HepG2 (cell line): Measurements from ENCODE around the gene CACNA1F. TPM values are rescaled to one million over a fixed set of nuclear protein-coding genes. Genes with fewer than 3 reads are reported as not detected.

Source experiments
- BRCA1 ChIP-seq: sonication (generic); formaldehyde crosslinking; IDR thresholded peaks from 2 replicates; pipeline ENCODE4 v1.4.0; 2020; ENCODE audit warnings: missing genetic modification reagents
- CENPX ChIP-seq: sonication (generic); formaldehyde crosslinking; IDR thresholded peaks from 2 replicates; pipeline ENCODE4 v1.9.0; 2021; ENCODE audit warnings: mild to moderate bottlenecking, missing genetic modification reagents, moderate library complexity
- CHD2 ChIP-seq: IDR thresholded peaks from 2 replicates; pipeline ENCODE4 v1.6.1; 2011; ENCODE audit warnings: low read depth, low read length, improper control_type of control experiment
- CHD4 ChIP-seq: fragments of 200-600 bp; sonication (generic); IDR thresholded peaks from 2 replicates; pipeline ENCODE4 v1.7.0; 2017; ENCODE audit warnings: mild to moderate bottlenecking, low read length, borderline replicate concordance
- HNF1A ChIP-seq, 2 experiments: sonication (generic) in 1 of 2; formaldehyde crosslinking in 1 of 2; IDR thresholded peaks; 2 replicates each; pipeline versions ENCODE4 v1.4.0 to v1.6.1; 2016 to 2020; ENCODE audit warnings: borderline replicate concordance in 1 of 2, low read depth in 1 of 2, mild to moderate bottlenecking in 1 of 2, missing genetic modification reagents in 1 of 2
- HNRNPLL ChIP-seq: fragments of 200-400 bp; formaldehyde crosslinking; IDR thresholded peaks from 2 replicates; pipeline ENCODE4 v1.6.1; 2017; ENCODE audit warnings: mild to moderate bottlenecking, low read depth, low read length; ENCODE audit not compliant: poor library complexity, severe bottlenecking
- KLF15 ChIP-seq: sonication (generic); formaldehyde crosslinking; IDR thresholded peaks from 2 replicates; pipeline ENCODE4 v1.8.1; 2023; ENCODE audit warnings: borderline replicate concordance, mild to moderate bottlenecking, inconsistent platforms, missing genetic modification reagents, mixed read lengths
- MNT ChIP-seq: fragments of 450-650 bp; IDR thresholded peaks from 2 replicates; pipeline ENCODE4 v1.6.1; 2016
- NR3C1 ChIP-seq: sonication (generic); formaldehyde crosslinking; IDR thresholded peaks from 2 replicates; pipeline ENCODE4 v1.4.0; 2020; ENCODE audit warnings: missing genetic modification reagents
- PATZ1 ChIP-seq: sonication (generic); formaldehyde crosslinking; IDR thresholded peaks from 2 replicates; pipeline ENCODE4 v1.4.0; 2020; ENCODE audit warnings: missing genetic modification reagents
- SALL2 ChIP-seq: sonication (generic); formaldehyde crosslinking; IDR thresholded peaks from 2 replicates; pipeline ENCODE4 v1.8.1; 2023; ENCODE audit warnings: mild to moderate bottlenecking, missing genetic modification reagents, inconsistent platforms
- SKI ChIP-seq: fragments of 450-650 bp; IDR thresholded peaks from one replicate; pipeline ENCODE4 v1.6.1; 2018; ENCODE audit warnings: mild to moderate bottlenecking; ENCODE audit not compliant: partially characterized antibody
- SMAD1 ChIP-seq: sonication (generic); formaldehyde crosslinking; IDR thresholded peaks from 2 replicates; pipeline ENCODE4 v1.4.0; 2020; ENCODE audit warnings: missing genetic modification reagents, low read depth, mild to moderate bottlenecking, borderline replicate concordance
- ZFY ChIP-seq: sonication (generic); formaldehyde crosslinking; IDR thresholded peaks from 2 replicates; pipeline ENCODE4 v1.4.0; 2020; ENCODE audit warnings: missing genetic modification reagents
- ZNF256 ChIP-seq: sonication (generic); formaldehyde crosslinking; conservative IDR thresholded peaks from 2 replicates; pipeline ENCODE4 v1.4.0; 2020; ENCODE audit warnings: missing genetic modification reagents
- ZNF546 ChIP-seq: sonication (generic); formaldehyde crosslinking; conservative IDR thresholded peaks from 2 replicates; pipeline ENCODE4 v1.8.1; 2023; ENCODE audit warnings: mild to moderate bottlenecking, missing genetic modification reagents
- ZNF75D ChIP-seq: sonication (generic); formaldehyde crosslinking; IDR thresholded peaks from 2 replicates; pipeline ENCODE4 v1.8.1; 2023; ENCODE audit warnings: missing genetic modification reagents, mild to moderate bottlenecking, borderline replicate concordance
- ZNF782 ChIP-seq: sonication (generic); formaldehyde crosslinking; IDR thresholded peaks from 2 replicates; pipeline ENCODE4 v1.4.0; 2020; ENCODE audit warnings: missing genetic modification reagents, mild to moderate bottlenecking, borderline replicate concordance
- ZNF841 ChIP-seq: sonication (generic); formaldehyde crosslinking; IDR thresholded peaks from 2 replicates; pipeline ENCODE4 v1.8.1; 2023; ENCODE audit warnings: missing genetic modification reagents, borderline replicate concordance
- ZNF883 ChIP-seq: sonication (generic); formaldehyde crosslinking; IDR thresholded peaks from 2 replicates; pipeline ENCODE4 v1.5.1; 2020; ENCODE audit warnings: mild to moderate bottlenecking, missing genetic modification reagents; ENCODE audit errors: not compliant biosample characterization
- ZZZ3 ChIP-seq: sonication (generic); formaldehyde crosslinking; IDR thresholded peaks from 2 replicates; pipeline ENCODE4 v1.4.0; 2020; ENCODE audit warnings: missing genetic modification reagents, mild to moderate bottlenecking, borderline replicate concordance
- polyA plus RNA-seq, 8 experiments: library from polyadenylated mRNA; depleted of rRNA in 3 of 8; stranded (reverse) in 7 of 8; unstranded in 1 of 8; fragments of >200 nt; fragmentation: Illumina TruSeq in 4 of 8; extraction: Trizol in 4 of 8; gene quantifications; 2 replicates each; pipeline versions ENCODE4 v1.2.1 to v1.2.3, GENCODE V29; 2011 to 2016; ENCODE audit warnings: low read depth in 4 of 8, missing spikeins in 1 of 8, mixed read lengths in 1 of 8; ENCODE audit not compliant: insufficient read depth in 1 of 8
- total RNA-seq, 5 experiments: library from RNA; depleted of rRNA; stranded (reverse); fragments of >200 nt; fragmentation: Illumina TruSeq; extraction: Trizol; gene quantifications; 2 replicates each; pipeline ENCODE4 v1.2.3, GENCODE V29; 2016; ENCODE audit warnings: low read depth in 1 of 5

The CACNA1F gene
- total and polyA plus RNA-seq, 2 of the 13 experiments (the other 11 are each of a cell fraction or from before 2014, with no cell fraction given) = 0.03 TPM; not detected in 1

- TF ChIP-seq ZNF546 (CRISPR knock-in tag) (peak; percentile 86; the same call in 1 of the 2 replicates), HNF1A (IDR thresholded peaks at IDR 0.05; ENCODE audit: low read depth) (no peak), HNF1A (CRISPR knock-in tag; IDR thresholded peaks at IDR 0.05; ENCODE audit: borderline replicate concordance) (peak; percentile 32; the same call in 1 of the 2 replicates), BRCA1 (CRISPR knock-in tag) (0 out of 2 replicates have a peak, but pooled peaks have one; percentile 71), CENPX (CRISPR knock-in tag) (no peak), ZNF841 (CRISPR knock-in tag) (no peak), CHD4 (no peak), HNRNPLL (no peak), ZNF256 (no peak), KLF15 (CRISPR knock-in tag) (peak; percentile 77; the same call in 1 of the 2 replicates), CHD2 (no peak), ZNF883 (peak; percentile 46), NR3C1 (CRISPR knock-in tag) (no peak), SKI (peak; percentile 70), SALL2 (CRISPR knock-in tag) (peak; percentile 68; the same call in 1 of the 2 replicates), ZNF75D (CRISPR knock-in tag) (no peak), ZZZ3 (peak; percentile 34; the same call in 1 of the 2 replicates), MNT (no peak), ZFY (CRISPR knock-in tag) (peak; percentile 72), SMAD1 (0 out of 2 replicates have a peak, but pooled peaks have one; percentile 52), PATZ1 (CRISPR knock-in tag) (peak; percentile 63), ZNF782 (no peak)
Measured at GRCh38 chrX:49199906-49200771, 33.0 kb downstream of the CACNA1F start, which contains the start of gene SYP (continued).
